ENCODE measurements around the gene DNAH14.
"Not testable (repeated sequence)": the region's sequence is repeated elsewhere in the genome, so short reads cannot be mapped to it uniquely, and the experiment has no call there.

Gene DNAH14

DNA sequence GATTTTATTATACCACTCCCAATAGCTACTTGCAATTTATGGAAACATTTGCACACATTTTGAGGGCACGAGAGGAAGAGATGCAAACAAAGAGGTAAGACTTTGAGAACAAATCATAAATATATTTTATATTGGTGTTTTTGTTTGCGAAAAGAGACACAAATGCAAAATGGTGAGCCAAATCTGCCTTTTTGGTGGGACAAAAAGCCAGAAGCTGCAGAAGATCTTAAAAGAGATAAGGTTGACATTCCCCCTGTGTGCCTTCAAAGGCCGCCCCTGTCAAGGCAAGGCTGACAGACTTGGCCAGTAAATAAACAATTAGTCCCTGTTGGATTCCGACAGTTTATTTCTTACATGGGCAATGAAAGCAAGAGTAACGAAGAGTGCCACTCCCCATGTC lies 375.5 kb downstream of the DNAH14 start:
- in situ Hi-C loops (cut with HindIII; ENCODE audit: low sequenced_read_pairs): no loop called here
- no peak overlapping the region for H3K4me3 ChIP-seq (ENCODE audit: low read depth, low read length)
- TF ChIP-seq, protein P1, sequence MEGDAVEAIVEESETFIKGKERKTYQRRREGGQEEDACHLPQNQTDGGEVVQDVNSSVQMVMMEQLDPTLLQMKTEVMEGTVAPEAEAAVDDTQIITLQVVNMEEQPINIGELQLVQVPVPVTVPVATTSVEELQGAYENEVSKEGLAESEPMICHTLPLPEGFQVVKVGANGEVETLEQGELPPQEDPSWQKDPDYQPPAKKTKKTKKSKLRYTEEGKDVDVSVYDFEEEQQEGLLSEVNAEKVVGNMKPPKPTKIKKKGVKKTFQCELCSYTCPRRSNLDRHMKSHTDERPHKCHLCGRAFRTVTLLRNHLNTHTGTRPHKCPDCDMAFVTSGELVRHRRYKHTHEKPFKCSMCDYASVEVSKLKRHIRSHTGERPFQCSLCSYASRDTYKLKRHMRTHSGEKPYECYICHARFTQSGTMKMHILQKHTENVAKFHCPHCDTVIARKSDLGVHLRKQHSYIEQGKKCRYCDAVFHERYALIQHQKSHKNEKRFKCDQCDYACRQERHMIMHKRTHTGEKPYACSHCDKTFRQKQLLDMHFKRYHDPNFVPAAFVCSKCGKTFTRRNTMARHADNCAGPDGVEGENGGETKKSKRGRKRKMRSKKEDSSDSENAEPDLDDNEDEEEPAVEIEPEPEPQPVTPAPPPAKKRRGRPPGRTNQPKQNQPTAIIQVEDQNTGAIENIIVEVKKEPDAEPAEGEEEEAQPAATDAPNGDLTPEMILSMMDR (IDR thresholded peaks at IDR 0.05; ENCODE audit: low read depth, low read length, missing control alignments): no peak
- no peak for DNase-seq (ENCODE audit: low read depth)

DNA sequence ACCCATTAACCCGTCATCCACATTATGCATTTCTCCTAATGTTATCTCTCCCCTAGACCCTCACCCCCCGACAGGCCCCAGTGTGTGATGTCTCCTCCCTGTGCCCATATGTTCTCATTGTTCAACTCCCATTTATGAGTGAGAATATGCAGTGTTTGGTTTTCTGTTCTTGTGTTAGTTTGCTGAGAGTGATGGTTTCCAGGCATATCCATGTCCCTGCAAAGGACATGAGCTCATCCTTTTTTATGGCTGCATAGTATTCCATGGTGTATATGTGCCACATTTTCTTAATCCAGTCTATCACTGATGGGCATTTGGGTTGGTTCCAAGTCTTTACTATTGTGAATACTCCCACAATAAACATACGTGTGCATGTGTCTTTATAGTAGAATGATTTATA lies 381.1 kb downstream of the DNAH14 start:
- DNase-seq (ENCODE audit: low read depth); in situ Hi-C loops (cut with HindIII; ENCODE audit: low sequenced_read_pairs); H3K4me3 ChIP-seq (ENCODE audit: low read depth, low read length): not testable (repeated sequence)

DNA sequence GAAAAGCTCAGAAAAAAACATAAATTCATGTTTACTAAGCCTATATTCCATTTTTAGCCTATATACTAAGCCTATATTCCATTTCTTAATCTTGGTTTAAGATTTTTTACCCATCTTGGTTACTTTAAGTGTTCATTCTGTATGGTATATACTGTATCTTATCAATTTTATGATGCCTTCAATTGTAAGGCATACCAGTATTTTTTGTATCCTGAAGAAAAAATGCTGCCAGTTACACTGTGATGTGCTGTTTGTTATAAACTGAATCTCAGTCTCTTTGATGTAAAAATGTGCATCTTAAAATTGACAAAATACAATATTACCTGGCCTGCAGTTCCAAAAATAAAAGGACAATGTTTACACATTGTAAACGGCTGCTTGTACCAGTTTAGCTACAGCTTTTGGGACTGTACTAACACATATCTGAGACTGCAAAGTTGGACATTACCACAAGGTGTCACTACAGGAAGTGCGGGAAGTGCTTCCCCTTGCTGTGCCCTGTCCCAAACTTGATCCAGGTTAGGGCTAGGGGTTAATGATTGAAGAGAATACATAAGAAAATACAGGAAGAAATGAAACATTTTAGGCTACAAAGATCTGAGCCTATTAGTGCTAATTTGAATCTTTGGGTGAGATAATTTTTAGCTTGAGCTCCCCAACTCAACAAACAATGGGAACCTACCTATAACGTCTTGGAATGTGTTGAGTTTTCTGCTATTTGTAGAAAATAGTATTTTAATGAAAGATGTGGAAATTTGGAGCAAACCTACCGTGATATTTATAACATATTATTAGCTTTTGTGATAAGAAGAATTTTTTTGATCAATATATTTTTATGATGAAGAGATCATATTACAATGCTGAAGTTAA lies 389.5 kb downstream of the DNAH14 start:
- TF ChIP-seq, protein P1 (IDR thresholded peaks at IDR 0.05; ENCODE audit: low read depth, low read length, missing control alignments): peak; percentile 86
- in situ Hi-C loops (cut with HindIII; ENCODE audit: low sequenced_read_pairs): no loop called here
- H3K4me3 ChIP-seq (ENCODE audit: low read depth, low read length): no peak overlapping the region
- peak; percentile 11 for DNase-seq (ENCODE audit: low read depth)

DNA sequence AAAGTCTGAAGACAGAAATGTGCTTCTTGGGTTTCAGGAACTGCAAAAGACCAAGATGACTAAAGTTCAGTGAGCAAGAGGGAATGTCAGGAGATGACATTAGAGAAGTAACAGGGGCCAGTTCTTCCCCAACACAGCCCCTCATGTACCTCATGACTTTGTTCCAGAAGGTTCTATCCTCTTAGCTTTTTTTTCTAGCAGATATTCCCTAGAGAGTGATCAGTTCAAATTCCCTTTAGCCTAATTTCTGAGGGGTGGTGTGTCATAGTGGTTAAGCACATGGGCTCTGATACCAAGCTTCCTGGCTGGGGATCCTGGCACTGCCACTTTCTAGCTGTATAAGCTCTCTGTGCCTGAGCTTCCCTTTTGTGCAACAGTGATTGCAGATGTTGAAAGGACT lies 390.4 kb downstream of the DNAH14 start:
- DNase-seq (ENCODE audit: low read depth): no peak
- H3K4me3 ChIP-seq (ENCODE audit: low read depth, low read length): no peak overlapping the region
- TF ChIP-seq, protein P1 (IDR thresholded peaks at IDR 0.05; ENCODE audit: low read depth, low read length, missing control alignments): no peak
- in situ Hi-C loops (cut with HindIII; ENCODE audit: low sequenced_read_pairs): no loop called here

DNA sequence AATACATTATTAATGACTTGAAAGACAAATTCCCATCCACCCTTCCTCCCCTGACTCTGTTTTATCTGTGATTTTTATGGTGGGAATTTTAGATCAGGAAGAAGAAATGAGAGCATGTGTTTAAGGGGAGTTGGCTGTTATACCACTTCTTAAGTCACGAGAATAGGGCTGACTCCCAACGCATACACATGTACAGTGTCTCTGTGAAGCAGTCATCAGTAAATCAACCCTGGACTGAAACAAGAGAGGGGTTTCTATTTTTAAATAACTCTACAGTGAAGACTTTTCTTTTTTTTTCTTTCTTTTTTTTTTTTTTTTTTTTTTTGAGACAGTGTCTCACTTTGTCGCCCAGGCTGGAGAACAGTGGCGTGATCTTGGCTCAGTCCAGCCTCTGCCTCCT lies 392.3 kb downstream of the DNAH14 start:
- no peak for DNase-seq (ENCODE audit: low read depth)
- in situ Hi-C loops (cut with HindIII; ENCODE audit: low sequenced_read_pairs): no loop called here
- no peak overlapping the region for H3K4me3 ChIP-seq (ENCODE audit: low read depth, low read length)
- TF ChIP-seq, protein P1 (IDR thresholded peaks at IDR 0.05; ENCODE audit: low read depth, low read length, missing control alignments): no peak

DNA sequence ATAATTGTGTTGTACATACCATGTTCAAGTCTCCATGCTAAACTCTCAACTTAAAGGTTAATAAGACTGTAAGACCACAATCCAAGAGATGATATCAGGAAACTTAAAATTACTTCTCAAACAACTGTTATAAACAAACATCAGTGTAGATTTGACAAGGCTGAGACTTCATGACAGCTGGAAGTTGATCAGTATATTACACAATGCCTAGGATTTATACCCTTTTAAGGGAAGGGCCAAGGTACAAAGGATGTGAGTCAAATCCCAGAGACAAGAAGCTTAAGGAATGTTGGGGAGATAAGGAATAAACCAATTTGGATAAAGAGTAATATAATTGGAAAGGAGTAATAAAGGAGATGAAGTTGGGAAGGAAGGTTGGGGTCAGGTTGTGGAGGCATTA lies 399.6 kb downstream of the DNAH14 start:
- TF ChIP-seq, protein P1 (IDR thresholded peaks at IDR 0.05; ENCODE audit: low read depth, low read length, missing control alignments): no peak
- H3K4me3 ChIP-seq (ENCODE audit: low read depth, low read length): no peak overlapping the region
- DNase-seq (ENCODE audit: low read depth): no peak
- in situ Hi-C loops (cut with HindIII; ENCODE audit: low sequenced_read_pairs): no loop called here

DNA sequence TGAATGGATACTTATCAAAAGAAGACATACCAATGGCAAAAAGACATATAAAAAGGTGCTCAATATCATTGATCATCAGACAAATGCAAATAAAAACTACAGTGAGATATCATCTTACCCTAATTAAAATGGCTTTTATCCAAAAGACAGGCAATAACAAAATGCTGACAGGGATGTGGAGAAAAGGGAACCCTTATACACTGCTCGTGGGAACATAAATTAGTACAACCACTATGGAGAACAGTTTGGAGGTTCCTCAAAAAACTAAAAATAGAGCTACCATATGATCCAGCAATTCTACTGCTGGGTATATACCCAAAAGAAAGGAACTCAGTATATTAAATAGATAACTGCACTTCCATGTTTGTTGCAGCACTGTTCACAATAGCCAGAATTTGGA lies 400.5 kb downstream of the DNAH14 start:
- DNase-seq (ENCODE audit: low read depth); in situ Hi-C loops (cut with HindIII; ENCODE audit: low sequenced_read_pairs); H3K4me3 ChIP-seq (ENCODE audit: low read depth, low read length): not testable (repeated sequence)

All from astrocyte of the cerebellum (primary cell).